ENCODE results near the gene ATL3. TPM values are rescaled to one million over a fixed set of nuclear protein-coding genes. Genes with fewer than 3 reads are reported as not detected.
A peak's percentile ranks its signal among the peaks of the same experiment; 100 is the strongest.
"Not testable (repeated sequence)": the region's sequence is repeated elsewhere in the genome, so short reads cannot be mapped to it uniquely, and the experiment has no call there.

ATL3 gene
- polyA plus RNA-seq, 1 donor, result 14.1 TPM

DNA sequence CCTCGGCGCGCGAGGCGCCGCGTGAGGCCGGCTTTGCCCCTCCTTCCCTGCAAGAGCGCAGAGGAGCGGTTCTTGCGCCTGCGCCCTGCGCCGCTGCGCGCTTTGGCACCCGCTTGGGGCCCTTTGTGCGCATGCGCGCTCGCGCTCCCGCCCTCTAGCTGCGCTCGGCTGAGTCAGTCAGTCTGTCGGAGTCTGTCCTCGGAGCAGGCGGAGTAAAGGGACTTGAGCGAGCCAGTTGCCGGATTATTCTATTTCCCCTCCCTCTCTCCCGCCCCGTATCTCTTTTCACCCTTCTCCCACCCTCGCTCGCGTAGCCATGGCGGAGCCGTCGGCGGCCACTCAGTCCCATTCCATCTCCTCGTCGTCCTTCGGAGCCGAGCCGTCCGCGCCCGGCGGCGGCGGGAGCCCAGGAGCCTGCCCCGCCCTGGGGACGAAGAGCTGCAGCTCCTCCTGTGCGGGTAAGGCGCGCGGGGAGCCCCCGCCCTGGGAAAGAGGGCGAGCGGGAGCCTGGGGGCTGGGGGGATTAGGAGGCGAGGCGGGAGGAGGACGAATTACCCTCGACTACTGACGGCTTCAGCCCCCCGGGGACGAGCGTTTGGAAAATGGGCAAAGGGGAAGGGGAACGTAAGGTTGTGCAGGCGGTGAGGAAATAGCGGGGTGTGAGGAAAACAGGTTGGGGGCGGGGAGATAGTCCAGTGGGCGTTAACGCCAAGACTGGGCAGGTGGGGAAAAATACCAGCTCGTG is 10.3 kb upstream of the ATL3 start, which contains the start of gene RTN3:
TSS of gene RTN3 (plus strand) at position 180 of the 745 bp plus-strand sequence. CDS start at position 317, 137 bp downstream.
- DNase-seq, result peak; percentile 99

DNA sequence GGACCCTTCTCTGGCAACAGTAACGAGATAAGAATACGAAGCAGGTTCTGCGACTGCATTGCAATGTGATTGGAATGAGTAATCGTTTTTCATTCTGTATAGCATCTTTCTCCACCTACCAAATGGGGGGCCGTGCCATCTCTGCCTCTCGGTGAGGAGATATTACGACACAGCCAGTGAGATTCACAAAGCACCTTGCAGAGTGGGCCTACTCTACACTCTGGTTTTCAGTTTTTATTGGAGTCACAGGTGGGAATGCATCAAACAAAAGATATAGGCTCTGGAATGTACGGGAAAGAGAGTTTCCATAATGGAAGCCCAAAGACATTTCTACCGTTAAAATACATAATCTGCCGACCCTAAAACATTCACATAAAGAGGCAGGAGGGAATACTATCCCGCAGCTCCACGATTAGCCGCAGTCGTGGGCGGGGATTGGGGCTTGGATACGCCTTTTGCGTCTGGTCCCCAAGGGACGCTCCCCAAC is 9.7 kb upstream of the ATL3 start:
- DNase-seq, result no peak

DNA sequence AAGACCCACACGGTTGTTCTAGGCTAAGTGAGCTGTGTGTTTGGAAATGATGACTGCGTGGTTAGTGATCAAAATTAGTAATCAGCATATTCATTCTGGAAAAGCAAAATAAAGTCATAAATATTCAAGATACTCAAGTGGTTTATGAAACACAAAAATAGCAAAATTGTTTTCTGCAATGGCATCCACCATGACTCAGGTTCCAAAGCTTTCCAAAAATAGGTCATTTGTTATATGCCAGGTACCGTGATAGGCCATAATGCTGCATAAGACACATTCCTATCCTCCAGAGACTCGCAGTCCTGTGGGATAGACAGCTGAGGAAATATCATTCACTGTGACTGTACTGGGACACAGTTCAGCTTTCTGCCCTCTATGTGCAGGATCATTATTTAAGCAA is 2.4 kb upstream of the ATL3 start:
- no peak for DNase-seq

DNA sequence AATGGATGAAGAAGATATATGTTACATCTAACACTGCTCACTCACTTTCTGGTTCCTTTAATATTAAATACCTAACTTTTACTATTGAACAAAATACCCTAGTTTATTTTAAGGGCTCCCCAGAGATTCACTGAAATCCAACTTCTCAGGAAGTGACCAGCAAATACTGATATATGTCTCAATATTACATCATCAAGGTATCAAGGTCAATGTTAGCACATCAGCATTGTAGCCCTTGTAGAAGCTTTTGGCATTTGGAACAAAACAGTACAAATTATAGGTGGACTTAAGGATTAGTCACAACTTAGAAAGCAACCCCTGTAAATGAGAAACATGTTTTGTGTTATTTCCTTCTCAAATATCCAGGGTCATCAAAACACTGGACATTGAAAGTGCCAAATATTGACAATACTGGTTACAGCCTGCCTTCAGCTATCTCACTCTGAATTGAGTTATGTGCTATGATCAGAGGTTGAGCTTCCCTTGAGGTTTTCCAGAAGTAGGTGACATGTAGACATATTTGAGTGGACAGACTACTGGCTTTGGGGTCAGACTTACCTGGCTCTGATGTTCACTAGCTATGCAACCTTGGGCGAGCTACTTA is 1.9 kb upstream of the ATL3 start:
- no peak for DNase-seq

DNA sequence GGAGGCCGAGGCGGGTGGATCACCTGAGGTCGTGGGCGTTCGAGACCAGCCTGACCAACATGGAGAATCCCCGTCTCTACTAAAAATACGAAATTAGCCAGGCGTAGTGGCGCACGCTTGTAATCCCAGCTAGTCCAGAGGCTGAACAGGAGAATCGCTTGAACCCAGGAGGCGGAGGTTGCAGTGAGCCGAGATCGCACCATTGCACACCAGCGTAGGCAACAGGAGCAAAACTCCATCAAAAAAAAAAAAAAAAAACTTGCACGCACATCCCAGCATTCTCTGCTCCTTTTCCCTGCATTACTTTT is 934 bp upstream of the ATL3 start:
- no peak for DNase-seq

DNA sequence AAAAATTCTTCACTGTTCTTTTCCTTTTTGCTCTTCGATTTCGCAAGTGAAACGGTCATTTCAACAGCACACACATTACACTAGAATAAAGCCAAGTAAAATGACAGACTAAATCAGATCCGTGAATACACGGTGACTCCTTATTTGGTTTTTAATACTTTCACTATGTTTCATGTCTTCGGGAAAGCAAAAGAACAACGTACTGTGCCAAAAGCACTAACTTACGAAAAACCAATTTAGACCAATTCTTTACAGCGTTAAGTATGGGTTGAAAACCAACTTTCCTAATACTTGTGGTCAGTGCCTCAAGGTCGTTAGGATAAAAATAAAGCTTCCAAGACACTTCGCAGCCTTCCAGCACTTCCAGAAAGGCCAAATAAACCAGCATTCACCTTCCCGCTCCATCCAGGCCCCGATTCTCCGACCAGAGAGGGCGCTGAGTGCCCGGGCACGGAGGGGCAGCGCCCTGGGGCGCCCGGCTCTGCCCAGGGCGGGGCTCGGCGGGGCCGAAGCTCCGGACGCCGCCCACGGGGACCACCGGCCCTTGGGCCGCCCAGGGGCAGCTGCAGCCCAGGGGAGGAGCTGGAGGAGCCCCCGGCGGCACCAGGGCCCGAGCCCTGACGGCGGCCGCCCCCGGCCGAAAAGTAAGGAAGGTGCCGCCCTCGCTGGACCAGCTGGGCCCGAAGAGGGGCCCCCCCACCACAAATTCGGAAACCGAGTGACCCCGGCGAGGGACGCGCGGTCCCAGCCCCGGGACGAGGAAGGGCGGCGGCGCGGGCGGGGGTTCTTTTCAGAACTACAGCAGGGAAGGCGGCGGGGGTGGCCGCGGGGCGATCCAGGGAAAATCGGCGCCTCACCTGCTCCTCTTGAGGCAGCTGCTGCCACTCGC is 499 bp downstream of the ATL3 start:
- peak; percentile 53 for DNase-seq

DNA sequence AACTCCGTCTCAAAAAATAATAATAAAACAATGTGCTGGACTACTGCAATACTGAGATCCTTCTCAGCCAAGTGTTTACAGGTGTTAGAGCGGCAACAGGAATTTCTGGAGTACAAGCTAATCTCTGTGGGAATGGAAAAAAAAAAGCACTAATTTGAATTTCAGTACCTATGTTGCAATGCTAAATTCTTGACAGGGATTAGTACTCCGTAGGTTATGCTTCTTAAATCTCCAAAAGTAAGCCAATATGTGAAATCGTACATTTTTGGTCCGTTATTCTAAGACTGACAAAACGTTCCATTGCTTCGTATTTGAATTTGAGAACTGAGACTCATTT is 1.1 kb downstream of the ATL3 start:
- no peak for DNase-seq

DNA sequence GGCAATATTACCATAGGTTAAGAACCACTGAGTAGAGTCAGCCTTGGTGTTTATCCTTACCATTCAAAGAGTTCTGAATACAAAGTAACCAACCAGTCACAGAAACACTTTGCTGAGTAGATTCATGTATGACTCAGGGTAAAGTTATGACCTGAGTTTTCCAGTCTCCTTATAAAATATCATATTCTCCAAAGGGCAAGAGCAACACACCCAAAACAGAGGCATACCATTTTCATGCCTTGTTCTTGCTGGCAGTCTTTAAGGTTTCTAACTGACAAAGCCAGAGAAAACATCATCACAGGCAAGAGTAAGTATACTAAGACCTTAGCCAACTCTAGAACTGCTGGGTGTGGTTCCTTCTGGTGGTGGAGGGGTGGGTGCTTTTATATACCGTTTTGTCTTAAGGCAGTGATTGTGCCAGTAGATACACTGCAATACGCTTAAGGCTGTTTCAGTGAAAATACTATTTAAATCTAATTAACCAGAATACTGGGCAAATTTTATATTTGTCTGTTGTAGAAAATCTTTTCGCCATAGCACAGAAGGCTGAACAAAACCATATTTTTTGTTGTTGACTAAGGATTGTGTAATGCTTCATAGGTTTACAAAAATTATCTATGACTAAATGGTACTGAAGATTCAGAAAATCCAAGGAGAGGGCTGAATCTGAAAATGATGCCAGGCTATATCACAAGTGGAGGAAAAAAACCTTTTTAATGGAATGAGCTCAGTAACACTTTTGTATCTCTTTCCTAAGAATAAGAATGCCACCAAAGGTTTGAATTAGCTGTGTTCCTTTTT is 3.0 kb downstream of the ATL3 start:
- no peak for DNase-seq

DNA sequence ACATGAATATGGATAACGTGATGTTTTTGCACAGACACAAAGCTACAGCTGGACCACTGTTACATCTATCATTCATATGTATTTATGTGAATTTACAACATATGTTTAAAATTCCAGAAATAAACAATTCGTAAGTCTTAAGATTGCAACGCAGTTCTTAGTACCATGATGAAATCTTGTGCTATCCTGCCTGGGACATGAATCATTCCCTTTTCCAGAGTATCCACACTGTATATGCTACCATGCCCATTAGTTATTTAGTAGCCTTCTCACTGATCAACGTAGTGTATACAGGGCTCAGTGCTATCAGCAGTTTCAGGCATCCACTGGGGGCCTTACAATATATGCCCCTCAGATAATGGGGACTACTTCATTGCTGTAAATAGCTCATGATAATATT is 4.3 kb downstream of the ATL3 start:
- DNase-seq, result no peak

DNA sequence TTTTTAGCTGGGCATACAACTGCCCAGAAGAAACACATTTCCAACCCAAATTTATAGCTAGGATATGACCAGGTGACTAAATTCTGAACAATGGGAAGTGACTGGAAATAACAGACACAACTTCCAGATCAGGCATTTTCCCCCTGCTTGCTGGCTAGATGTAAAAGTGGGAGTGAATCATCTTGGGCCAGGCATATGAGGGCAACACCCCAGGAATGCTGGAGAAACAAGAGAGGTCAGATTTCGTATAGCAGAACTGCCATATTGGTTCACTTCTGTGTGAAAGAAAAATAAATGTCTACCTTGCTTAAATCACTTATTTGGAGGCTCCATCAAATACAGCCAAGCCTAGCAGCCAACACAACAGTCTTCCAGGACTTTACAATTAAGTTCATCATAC is 7.4 kb downstream of the ATL3 start:
- no peak for DNase-seq

DNA sequence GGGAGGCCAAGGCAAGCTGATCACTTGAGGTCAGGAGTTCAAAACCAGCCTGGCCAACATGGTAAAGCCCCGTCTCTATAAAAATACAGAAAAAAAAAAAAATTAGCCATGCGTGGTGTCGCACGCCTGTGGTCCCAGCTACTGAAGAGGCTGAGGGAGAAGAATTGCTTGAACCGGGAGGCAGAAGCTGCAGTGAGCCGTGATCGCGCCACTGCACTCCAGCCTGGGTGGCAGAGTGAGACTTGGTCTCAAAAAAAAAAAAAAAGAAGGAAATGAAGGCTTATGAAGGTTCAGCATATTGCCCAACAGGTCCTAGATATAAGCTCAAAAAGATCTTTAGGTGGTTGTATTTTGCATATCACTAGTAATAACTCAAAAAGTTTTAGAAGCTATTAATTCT is 10.2 kb downstream of the ATL3 start:
- no peak for DNase-seq

DNA sequence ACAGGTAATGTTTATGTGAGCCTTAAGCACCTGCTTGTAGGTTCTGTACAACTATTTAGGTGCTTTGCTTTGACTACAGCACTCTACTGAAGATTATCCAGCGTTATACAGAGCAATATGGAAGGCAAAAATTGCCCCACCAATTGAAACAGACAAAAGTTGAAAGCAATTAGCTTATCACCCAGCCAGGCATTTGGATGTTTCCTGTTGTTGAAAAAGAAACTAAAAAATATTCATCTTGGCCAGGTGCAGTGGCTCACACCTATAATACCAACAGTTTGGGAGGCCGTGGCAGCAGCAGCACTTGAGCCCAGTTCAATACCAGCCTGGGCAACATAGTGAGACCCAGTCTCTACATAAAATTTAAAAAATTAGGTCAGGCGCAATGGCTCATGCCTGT is 18.5 kb downstream of the ATL3 start:
- no peak for DNase-seq

DNA sequence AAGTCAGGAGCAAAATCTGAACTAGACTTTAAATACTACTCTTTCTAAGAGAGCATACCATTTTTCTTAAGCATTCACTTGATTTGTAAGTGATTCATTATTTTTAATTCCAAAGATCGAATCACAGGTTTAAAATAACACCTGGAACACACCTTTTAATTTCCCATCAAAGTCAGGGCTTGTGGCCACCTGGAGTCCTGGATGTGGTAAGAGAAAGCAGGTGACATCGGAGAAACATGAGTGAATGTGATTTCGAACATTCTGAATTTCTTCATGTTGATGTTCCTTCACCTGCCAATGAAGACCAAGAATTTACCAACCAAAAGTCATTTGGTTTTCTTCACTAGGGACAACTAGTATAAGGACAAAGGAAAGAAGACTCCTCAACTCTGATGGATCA is 28.0 kb downstream of the ATL3 start:
- no peak for DNase-seq

DNA sequence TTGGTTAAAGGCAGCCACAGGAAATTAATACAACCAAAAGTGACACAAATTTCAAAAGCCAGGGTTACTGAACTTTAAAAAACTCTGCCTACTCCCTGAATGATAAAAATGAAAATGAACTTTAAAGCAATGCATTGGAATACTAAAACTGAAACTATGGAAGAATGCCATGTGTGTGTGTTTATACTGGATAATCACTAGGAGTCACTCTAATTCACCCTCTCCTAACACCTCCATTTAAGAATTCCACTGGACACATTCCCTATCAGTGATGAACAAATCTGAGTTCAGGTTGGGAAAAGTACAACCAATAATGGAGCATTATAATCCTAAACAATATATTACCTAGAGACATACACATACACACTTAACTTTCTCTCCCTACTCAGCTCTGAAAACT is 29.4 kb downstream of the ATL3 start:
- DNase-seq, result no peak

DNA sequence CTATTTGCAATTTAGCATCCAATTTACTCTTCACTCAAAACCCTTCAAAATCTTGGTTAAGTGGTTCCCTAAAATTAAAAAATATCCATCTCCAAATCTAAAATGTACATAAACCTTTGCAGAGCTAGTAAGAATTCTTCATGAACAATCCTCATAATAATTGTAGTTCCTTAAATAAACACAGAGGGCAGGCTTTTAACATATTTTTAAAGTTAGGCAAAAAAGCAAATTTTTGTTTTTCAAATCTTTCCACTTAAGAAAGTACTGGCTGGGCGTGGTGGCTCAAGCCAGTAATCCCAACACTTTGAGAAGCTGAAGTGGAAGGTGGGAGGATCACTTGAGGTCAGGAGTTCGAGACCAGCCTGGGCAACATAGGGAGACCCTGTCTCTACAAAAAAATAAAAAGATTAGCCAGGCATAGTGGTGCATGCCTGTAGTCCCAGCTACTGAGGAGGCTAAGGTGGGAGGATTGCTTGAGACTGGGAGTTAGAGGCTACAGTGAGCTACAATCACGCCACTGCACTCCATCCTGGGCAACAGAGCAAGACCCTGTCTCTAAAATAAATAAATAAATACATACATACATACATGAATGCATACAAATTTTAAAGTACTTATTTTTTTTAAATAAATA is 31.9 kb downstream of the ATL3 start:
- DNase-seq, result no peak

DNA sequence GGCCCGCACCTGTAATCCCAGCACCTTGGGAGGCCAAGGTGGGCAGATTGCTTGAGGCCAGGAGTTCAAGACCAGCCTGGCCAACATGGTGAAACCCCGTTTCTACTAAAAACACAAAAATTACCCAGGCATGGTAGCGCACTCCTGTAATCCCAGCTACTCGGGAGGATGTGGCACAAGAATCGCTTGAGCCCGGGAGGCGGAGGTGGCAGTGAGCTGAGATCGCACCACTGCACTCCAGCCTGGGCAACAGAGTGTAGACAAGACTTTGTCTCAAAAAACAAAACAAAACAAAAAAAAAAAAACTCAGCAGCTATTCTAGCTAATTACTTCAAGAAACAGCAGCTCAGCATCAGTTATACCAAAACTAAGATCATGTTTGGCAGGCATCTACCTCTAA is 32.7 kb downstream of the ATL3 start:
- not testable (repeated sequence) for DNase-seq

DNA sequence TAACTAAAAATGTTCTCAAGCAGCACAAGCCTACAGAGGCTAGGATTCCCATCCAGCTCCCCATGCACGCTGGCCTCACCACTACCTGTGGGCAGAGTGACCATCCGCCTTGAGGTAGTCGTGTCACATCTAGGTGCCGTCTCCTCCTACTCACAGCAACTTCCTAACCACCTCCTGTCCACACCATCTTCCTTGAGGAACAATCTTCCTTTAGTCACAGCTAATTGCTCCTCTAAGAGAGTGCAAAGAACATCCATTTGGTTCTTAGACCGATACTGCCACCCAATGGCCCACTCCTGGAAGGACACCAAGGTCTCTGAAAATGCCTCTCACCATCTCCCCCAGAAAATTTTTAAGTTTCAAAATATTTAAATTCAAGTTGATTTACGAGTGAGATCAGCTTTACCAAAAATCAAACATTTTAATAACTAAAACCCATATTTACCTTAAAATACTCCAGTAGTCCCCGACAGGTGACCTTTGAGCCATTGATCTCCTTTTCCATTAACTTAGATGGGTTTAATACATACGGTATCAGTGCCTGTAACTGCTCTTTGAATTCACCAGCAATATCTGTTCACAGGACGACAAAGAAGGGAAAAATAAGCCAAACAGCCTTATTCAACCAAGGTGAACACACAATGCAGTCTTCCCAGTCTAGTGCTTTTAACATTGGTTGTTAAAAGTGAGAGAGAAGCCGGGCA is 35.3 kb downstream of the ATL3 start:
- peak; percentile 48 for DNase-seq

DNA sequence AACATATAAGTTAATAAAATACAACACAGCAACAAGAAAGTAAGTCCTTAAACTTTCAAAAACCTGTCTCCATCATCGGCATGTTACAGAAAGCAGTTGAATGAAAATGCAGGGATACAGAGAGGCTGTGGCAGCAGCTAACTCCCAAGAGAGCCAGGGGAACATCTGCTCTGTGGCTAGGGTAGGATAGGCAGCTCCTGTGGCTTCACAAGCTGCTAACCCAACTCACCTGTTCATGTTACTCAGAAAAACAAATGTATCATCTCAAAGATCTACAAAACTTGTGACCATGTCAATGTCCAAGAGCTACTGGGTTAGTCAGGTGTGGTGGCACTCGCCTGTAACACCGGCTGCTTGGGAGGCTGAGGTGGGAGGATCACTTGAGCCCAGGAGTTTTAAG is 41.8 kb downstream of the ATL3 start:
- no peak for DNase-seq

DNA sequence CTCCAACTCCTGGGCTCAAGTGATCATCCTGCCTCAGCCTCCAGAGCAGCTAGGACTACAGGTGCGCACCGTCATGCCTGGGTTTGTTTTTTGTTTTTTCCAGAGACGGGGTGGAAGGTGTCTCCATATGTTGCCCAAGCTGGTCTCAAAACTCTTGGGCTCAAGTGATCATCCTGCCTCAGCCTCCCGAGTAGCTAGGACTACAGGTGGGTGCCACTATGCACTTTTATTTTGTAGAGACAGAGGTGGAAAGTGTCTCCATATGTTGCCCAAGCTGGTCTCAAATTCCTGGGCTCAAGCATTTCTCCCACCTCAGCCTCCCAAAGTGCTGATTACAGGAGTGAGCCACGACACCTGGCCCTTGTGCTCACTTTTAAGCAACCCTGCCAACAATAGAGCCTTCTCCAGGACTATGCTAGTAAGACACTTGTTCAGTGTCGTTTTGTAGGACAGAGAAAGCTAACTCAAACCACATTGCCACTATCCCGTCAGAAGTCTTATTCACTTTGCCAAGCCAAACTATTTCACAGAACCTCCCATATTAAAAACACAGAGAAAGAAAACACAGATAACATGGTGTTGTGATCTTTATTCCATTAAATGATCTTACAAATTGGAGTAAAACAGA is 47.5 kb downstream of the ATL3 start:
- DNase-seq, result no peak

DNA sequence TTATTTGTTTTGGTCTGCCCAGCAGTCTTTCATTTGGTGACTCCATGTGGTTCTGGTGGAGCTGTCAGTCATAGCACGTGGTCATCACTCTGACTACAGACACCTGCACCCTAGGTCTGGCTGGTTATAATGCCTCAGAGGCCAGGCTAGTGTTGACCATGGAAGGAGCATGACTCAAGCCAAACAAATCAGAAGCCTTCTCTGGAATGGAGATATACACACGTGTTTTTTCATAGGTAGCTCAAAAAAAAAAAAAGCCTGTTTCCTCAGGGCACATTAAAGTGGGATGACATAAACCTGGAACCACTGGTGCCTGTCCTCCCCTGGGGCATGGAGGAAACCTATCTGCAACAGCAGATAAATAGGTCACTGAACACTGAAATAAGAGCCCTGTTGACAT is 48.9 kb downstream of the ATL3 start:
- no peak for DNase-seq

DNA sequence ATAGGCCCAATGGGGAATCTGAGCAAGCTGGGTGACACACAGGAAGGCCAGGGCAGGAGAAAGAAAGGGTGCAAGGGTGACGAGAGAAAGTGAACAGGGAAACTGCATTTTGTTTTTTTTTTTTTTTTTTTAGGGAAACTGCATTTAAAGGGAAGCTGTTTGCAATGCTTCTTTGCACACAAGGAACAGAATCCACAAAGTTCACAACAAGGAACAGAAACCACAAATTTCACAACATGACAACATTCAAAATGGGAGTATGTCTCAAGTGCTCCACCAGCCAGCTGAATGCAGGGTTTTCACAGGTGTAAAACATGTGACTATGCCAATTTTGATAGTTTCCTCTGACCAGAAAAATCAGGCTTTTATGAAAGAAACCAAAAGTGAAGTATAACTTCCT is 50.1 kb downstream of the ATL3 start:
- DNase-seq, result no peak
